Fibroblast of gingiva (primary cell): ENCODE data around the gene ADGRL3.
"Not testable (repeated sequence)": the region's sequence is repeated elsewhere in the genome, so short reads cannot be mapped to it uniquely, and the experiment has no call there.

ENCODE experiments used
- DNase-seq: peaks from one replicate; pipeline ENCODE4 v3.0.0-alpha.2; 2011; ENCODE audit warnings: low read depth

Gene ADGRL3

DNA sequence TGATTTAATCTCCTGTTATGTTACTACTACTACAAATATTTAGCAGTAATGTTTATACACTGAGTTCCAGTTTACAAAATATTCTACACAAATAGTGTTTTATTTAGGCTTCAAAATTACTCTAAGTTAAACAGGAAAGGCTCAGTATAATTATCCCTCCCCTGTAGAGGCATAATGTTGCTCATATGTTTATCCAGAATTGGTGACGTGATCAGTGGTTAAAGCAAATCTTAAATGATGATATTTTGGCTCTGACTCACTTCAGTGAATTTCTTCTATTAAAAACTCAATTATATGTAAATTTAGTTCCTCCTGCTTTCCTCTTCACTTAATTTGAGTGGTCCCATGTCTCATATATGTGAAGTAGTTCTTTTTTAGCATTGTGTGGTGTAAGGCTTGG is 438.5 kb downstream of the ADGRL3 start:
- DNase-seq = peak; percentile 2

DNA sequence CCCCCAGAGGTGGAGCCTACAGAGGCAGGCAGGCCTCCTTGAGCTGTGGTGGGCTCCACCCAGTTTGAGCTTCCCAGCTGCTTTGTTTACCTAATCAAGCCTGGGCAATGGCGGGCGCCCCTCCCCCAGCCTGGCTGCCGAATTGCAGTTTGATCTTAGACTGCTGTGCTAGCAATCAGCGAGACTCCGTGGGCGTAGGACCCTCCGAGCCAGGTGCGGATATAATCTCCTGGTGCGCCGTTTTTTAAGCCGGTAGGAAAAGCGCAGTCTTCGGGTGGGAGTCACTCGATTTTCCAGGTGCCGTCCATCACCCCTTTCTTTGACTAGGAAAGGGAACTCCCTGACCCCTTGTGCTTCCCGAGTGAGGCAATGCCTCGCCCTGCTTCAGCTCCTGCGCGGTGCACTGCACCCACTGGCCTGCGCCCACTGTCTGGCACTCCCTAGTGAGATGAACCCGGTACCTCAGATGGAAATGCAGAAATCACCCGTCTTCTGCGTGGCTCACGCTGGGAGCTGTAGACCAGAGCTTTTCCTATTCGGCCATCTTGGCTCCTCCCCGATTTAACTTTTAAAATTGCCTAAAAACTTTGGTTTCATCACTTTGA is 446.7 kb downstream of the ADGRL3 start:
- not testable (repeated sequence) for DNase-seq

DNA sequence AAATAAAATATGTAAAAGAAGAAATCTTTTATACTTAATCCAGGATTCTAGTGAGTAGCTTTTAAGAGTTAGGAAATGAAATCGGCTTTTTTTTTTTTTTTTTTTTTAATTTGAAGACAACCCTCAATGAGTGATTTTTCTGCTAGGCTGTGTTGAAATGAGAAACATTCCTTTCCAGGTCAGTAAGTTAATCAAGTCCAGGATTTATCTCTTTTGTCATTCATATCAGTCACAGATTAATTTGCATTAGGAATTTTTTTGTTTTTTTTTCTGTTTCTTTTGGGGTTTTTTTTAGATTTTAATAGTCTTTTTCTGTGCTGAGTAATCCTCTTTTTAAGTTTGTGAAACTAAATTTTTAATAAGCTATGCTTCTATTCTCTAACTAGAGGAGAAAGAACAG is 448.1 kb downstream of the ADGRL3 start:
- DNase-seq = no peak

DNA sequence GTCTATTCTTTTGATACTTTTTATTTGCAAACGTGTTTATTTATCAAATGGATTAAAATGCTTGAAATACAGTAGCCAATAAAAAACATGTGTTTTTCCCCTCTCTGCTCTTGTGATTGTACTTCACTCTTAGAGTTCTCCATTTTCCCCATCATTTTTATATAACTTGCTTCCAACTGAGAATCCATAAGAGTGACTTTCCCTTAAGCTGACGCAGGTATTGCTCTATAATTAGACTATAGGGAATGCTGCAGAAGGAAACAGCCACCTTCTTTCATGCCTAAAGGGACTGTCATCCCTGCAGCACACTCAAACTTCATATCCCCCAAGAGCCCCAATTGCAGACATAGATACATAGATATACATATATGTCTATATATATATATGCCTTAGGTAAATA is 456.9 kb downstream of the ADGRL3 start:
- DNase-seq = no peak

DNA sequence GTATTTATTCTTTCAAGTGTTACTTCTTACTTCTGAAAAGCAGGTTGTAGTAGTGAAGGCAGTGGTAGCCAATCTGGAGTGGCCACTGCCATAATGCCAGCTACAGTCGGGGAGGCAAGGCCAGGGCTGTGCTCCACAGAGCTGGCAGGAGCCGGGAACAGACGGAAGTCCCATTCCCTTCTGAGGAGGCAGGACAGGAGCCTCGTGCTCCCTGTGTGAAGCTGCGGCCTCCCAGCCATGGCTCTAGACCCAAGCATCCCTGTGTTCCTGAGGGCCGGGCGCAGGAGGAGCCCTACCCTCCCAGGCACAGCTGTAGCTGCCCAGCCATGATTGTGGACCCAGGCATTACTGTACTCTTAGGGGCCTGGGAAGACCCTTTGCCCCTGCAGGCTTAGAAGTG is 461.8 kb downstream of the ADGRL3 start:
- no peak for DNase-seq

DNA sequence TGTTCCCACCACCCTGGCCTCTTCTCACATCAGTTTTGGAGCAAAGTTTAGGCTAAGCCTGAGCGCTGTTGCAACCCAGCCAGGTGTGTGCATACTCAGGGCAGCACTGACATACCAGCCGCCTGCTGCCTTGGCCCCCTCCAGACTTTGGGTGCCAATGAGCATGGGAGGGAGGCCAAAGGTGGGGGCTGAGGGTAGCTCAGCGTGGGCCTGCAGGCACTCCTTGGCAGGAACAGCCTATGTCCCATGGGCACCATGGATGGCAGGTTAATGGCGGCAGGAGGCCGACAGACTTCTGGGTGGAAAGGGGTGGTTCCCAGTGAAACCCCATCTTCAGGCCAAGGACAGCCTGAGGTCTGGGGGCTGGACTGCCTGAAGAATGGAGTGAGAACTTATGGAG is 462.2 kb downstream of the ADGRL3 start:
- no peak for DNase-seq

DNA sequence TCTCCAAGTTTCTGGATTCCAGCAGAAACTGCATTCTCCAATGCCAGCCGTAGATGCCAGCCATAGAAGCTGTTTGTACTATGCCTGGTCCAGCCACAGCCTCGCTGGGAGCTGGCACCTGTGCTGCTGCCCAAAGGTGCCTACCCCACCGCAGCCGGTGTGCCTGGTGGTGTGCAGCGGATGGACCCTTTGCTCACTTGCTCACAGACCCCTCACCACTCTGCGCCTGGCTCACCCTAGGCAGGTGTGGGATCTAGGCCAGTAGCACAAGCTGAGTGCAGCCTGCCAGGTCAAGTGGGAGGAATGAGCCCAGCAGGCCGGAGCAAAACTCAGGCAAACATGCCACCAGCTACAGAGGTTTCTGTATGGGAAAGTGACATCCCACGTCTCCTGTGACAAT is 463.2 kb downstream of the ADGRL3 start:
- DNase-seq = no peak

DNA sequence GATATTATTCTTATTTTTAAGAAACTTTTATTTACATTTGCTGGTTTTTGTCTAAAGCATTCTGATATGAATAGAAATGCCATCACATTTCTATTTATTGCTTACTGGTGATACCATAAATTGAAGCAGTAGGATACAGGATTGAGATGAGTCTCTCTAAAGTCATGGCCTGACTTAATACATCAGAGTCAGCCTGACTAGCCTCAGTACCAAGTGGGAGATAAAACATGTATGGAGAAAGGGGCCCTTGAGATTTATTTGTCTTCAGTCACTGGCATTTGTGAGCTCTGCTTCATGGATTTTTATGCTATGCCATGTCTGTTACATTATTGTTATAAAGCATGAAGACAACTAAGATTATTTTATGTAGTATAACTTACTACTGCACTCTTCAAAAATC is 465.5 kb downstream of the ADGRL3 start:
- DNase-seq = no peak

DNA sequence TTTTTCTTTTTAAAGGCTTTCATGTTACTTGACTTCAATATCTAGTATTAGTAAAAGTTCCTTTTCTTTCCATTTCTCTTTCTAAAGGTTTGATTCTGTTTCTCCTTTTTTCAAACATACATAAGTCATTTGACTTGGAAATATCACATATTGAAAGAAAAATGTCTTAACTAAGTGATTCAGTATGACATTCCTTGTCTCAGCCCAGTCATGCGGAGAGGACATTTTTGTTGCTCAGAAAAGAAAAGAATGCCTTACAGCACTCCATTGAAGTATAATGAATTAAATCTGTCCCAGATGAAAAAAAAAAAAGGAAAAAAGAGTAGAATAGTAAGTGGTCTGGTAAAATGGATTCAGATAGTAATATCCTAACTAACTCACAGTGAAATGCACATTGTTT is 466.1 kb downstream of the ADGRL3 start:
- no peak for DNase-seq

DNA sequence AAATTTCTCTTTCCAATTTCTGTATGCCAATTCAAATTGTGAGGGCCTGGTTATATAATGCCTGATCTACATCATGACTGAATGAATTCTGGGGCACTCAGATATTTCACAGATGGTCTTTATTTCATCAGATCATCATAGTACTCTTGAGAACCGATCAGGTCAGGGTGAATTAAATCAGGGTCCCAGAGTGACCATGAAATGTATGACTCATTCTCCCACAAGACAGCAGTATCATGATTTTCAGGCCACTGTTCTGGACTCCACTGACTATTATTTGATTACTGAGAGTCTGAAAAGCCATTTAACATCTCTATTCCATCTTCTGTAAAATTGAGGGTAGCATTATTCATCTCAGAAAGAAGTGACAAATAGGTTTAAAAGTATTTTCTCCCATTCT is 471.5 kb downstream of the ADGRL3 start:
- DNase-seq = no peak

DNA sequence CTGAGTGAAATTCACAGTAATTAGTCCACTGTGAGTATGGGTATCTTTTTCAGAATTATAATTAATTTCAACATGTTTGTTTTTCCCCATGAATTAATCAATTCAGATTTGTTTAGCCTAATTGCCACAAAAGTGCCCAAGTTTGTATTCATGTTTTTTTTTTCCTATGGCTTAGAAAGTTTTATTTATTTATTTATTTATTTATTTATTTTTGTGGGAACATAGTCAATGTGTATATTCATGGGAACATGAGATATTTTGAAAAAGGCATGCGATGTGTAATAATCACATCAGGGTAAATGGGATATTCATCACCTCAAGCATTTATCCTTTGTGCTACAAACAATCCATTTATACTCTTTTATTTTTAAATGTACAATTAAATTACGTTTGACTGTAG is 475.3 kb downstream of the ADGRL3 start:
- no peak for DNase-seq

DNA sequence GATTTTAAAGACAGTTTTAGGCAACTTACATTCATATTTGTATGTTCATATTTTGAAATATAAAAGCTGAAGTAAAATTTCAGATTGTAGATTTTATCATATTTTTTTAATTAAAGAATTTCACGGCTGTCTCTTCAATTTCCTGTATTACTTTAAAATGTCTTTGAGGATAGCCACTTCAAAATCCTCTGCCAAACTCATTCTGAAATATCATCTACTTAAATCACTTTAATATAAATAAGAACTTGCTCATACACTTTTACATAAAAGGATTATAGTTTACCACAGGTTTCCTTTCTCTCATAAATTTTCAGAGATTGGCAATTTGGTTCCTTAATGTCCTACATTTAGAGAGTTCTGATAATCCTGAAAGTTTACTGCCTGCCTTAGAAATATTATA is 478.2 kb downstream of the ADGRL3 start:
- no peak for DNase-seq

DNA sequence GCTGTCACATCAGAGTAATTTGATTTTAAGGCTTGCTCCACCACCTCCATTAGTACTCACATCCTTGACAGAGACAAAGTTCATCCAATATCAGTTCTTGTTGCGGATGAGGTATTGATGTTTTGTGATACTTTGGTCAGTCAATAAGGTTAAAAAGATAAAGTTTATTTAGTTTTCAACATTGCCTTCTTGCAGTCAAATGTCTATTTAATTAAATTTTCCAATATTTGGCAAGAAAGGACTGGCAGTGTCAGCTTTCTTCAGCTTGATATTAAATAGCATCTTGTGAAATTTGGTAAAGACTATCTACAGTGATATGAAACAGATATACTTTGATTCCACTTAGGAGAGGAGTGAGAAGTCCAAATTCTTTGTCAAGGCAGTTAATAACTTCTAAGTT is 493.4 kb downstream of the ADGRL3 start:
- no peak for DNase-seq

DNA sequence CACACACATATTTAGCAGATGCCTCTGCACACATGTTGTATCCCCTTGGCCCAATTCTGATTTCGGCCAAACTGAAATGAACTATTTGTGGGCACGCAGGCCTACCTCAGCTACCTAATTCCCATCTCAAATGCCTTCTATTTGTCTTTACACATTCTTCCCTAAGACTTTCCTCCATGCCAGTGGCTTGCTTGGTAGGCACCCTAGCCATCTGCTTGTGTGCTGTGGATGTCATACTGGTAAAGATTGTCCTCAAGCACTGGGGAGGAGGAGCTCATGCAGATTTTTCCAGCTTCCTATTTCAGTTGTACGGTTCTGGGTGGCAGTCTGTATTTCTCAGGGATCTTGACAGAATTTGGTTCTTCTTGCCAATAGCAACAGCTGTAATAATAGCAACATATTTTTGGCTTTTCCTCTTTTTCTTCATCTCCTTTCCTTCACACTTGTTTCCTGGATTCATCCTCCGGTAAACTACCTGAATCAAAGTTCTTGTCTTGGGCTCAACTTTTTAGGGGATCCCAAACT is 514.3 kb downstream of the ADGRL3 start:
- DNase-seq = no peak

DNA sequence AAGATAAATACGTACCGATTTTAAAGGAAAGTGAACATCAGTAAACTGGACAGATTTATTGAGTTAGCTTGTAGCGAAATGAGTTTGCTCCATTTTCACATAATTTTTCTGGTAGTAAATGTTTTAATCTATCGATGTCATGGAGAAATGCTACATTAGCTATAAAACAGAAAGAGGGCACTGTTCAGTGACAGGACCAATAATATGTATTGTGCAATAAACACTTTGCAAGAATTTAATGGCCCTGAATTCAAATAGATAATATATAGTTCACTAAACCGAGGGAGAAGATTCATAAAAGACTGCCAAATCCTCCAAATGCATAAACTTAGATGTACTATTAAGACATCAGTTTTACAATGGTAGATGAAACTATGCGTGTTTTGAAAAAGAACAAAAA is 516.3 kb downstream of the ADGRL3 start:
- DNase-seq = no peak

DNA sequence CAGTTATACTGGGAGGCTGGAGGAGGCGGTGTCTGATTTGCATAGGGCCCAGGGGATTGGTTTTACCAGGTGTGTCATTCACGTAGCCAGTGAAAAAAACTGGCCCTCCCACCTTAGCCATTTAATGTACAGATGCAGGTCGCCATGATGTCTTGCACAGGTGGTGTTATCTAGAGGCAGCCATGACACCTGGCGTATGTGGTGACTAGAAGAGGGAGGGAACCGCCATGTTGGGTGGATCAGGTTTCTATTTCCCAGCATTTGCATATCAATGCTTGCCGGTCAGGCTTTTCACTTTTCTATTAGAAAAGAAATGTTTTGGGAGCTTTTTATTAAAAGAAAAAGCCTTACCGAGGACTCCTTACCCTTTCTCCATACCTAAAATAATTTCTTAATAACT is 523.4 kb downstream of the ADGRL3 start:
- no peak for DNase-seq

DNA sequence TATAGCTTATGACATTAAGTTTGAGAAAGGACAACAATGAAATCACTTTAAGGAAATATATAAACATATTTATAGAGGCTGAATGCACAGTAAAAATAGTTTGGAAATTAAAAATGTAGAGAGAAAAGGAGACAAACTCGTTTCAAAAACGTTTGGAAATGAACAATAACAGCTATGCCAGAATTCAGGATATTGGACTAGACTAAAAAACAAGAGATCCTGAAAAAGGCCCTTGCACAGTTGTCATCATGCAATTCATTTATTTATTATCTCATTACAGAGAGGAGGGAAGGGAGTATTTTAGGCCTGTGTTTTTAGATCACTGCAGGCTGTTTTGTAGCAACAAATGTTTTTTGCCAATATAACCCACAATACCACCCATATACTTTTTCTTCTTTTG is 527.2 kb downstream of the ADGRL3 start:
- no peak for DNase-seq

DNA sequence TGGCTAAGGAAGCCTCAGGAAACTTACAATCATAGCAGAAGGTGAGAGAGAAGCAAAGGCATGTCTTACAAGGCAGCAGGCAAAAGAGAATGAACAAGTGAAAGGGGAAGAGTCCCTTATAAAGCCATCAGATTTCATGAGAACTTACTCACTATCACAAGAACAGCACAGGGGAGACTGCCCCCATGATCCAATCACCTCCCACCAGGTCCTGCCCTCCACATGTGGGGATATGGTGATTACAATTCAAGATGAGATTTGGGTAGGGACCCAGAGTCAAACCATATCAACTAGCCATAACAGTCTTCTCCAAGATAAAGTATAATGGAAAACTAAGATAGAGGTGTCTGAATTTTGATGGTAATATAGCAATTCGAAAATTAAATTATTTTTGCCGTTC is 534.3 kb downstream of the ADGRL3 start:
- no peak for DNase-seq

DNA sequence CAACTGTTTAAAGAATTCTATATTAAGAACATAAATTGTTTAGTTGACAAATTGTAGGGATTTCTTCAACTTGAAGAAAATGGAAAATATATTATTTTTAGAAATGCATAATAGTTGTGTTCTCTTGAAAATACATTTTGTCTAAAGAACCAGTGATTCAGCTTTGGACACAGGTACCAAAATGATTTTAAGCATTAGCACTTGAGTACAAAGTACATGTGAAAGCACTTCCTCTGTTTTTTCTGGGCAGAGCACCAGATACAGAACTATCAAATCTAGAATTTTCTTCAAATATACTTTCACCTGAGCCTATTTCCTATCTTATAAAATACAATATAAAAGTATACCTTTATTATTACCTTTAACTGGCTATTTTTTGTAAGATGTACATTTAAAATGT is 539.8 kb downstream of the ADGRL3 start:
- DNase-seq = no peak

DNA sequence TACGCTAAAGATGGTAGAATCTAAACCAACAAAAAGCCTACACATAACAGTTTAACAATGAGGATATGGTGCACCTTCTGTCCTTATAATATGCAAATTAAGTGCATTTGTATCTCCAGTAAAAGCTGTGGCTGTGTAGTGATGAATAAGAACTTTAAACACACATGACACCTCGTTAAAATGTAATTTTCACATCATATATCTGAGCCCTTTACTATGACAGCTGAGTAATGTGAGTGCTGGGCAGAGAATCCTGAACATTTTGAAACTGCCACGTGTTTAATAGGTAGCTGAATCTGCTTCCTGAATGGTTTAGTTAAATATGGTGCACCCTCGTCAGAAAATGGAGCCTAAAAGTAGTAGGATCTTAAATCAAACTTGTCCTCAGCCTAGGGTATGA is 540.8 kb downstream of the ADGRL3 start:
- no peak for DNase-seq

DNA sequence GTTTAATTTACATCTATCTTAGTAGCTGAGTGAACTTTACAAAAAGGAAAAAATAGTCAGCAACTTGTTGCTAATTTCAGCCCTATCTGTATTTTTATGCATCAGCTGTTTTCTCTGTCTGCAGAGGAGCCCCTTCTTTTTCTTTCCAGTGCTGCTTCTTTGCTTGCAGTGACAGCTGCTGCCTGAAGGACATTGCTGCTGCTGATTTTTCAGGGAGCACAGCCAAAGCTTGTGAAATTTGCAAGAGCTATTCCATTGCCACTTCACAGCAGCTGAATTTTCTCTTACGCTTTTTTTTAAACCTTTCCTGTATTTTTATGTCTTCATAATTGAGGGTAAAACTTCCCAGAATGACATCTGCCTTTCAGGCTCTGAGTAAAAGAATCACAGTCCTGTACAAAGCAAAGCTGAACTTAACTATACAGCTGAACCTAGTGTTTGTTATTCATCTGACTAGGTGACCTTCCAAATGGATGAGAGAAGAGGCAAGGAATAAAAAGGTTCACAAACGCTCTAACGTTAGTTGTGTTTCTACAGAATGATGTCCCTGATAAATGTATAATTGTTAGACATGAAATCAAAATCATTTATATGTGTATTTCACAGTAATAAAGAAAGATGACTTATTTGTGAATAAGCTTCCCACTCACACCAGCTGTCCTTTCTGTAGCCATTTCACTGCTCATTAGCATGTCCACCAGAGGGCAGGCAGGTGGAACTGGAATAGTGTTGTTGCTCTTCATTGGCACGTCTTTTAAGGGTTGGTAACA is 541.4 kb downstream of the ADGRL3 start:
- DNase-seq = no peak

DNA sequence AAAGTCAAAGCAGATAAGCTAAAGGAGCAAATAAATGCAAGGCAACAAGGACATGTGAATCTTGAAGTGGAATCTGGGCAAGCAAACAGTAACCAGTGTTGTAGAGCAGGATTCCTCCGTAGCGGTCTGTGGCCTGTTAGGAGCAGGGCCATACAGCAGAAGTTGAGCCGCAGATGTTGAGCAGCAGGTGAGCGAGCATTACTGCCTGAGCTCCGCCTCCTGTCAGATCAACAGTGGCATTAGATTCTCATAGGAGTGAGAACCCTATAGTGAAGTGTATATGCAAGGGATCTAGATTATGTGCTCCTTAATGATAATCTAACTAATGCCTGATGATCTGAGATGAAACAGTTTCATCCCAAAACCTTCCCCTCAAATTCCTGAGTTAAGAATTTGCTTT is 550.7 kb downstream of the ADGRL3 start:
- no peak for DNase-seq

DNA sequence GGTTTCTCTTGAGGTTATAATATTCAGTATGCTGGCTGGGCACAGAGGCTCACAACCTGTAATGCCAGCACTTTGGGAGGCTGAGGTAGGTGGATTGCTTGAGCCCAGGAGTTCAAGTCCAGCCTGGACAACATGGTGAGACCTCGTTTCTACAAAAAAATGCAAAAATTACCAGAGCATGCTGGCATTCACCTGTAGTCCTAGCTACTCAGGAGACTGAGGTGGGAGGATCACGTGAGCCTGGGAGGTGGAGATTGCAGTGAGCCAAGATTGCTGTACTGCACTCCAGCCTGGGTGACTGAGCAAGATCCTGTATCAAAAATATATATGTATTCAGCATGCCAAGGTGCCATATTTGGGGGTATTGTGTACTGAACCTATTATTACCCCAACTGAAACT is 552.5 kb downstream of the ADGRL3 start:
- no peak for DNase-seq

DNA sequence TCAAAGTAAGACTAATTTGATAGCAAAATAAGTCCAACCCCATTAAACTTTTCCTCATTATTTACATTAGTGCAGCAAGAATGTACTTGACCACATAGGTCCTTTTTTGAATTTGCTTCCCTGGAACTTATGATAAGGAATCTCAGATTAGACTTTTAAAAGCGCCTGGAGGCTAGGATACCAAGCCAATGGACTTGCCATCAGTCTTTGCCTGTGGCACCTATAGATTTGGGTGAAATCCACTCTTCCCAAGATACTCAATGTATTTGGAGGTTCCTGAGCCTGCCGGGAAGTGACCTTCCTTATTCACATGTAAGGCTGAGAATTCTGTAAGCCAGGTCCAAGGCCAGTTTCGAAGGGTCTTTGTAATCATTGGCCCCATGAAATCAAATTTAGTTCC is 553.6 kb downstream of the ADGRL3 start:
- DNase-seq = no peak
